Measurements from ENCODE around the gene SPDYE8.
"Not testable (repeated sequence)": the region's sequence is repeated elsewhere in the genome, so short reads cannot be mapped to it uniquely, and the experiment has no call there.

SPDYE8 gene, protein sequence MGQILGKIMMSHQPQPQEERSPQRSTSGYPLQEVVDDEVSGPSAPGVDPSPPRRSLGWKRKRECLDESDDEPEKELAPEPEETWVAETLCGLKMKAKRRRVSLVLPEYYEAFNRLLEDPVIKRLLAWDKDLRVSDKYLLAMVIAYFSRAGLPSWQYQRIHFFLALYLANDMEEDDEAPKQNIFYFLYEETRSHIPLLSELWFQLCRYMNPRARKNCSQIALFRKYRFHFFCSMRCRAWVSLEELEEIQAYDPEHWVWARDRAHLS

DNA sequence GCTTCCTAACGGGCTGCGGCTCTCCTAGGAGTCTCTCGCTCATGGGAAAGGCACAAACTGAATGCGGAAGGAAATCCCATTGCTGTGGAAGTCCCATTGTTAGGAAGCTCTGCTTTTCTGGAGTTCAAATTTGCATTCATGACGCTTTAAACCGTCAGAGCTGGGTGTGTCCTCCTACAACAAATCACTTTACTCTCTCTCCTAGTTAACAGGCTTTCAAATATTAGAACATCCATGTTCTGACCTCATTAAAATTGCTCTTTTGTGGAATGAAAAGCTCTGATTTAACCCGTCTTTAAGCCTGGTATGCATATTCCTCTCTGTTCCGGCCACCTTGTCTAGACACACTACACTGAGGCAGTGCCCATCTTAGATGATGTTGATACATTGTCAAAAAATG is at the start of gene SPDYE8:
Gene SPDYE8 (minus strand): TSS at position 101 of the 400 bp plus-strand sequence. CDS start 1,800 bp downstream, outside the sequence.
- DNase-seq (ENCODE audit: low read depth, low spot score), result not testable (repeated sequence)

DNA sequence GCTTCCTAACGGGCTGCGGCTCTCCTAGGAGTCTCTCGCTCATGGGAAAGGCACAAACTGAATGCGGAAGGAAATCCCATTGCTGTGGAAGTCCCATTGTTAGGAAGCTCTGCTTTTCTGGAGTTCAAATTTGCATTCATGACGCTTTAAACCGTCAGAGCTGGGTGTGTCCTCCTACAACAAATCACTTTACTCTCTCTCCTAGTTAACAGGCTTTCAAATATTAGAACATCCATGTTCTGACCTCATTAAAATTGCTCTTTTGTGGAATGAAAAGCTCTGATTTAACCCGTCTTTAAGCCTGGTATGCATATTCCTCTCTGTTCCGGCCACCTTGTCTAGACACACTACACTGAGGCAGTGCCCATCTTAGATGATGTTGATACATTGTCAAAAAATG is 28.2 kb upstream of the SPDYE8 start, which contains the start of gene SPDYE11:
Gene SPDYE11 (minus strand): TSS at position 101 of the 400 bp plus-strand sequence. CDS start 1,800 bp downstream, outside the sequence.
- not testable (repeated sequence) for DNase-seq (ENCODE audit: low read depth, low spot score)

DNA sequence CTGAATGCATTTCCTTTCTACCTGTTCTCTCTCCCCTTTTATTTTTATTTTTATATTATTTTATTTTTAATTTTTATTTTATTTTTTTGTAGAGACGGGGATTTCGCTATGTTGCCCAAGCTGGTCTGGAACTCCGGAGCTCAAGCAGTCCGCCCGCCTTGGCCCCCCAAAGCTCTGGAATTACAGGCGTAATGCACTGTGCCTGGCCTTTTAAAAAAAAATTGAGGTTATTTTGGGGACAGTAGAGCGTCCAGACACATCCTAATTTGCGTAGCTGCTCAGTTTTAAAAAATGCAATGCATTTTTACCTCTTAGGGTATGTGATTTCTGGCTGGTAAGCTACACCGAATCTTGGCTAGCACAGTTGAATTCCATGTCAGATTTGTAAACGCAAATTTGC is 23.1 kb downstream of the SPDYE8 start:
- not testable (repeated sequence) for DNase-seq (ENCODE audit: low read depth, low spot score)

DNA sequence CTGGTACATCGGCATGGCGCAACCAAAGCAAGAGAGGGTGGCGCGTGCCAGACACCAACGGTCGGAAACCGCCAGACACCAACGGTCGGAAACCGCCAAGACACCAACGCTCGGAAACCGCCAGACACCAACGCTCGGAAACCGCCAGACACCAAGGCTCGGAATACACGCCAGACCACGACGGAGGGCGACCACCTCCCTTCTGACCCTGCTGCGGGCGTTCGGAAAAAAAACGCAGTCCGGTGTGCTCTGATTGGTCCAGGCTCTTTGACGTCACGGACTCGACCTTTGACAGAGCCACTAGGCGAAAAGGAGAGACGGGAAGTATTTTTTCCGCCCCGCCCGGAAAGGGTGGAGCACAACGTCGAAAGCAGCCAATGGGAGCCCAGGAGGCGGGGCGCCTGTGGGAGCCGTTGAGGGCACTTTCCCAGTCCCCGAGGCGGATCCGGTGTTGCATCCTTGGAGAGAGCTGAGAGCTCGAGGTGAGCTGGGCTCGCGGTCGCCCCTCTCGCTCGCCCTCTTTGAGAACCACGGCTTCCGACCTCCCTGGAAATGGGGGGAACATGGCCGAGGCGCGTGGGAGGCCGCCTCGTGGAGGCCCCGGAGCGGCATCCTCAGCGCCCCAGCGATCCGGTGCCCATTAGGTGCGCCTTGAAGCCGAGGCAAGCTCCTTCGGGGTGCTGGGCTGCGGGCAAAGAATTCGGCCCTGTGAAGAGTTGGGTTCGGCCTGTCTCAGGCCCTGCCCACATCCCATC is 23.7 kb downstream of the SPDYE8 start:
- peak; percentile 80 for DNase-seq (ENCODE audit: low read depth, low spot score)

DNA sequence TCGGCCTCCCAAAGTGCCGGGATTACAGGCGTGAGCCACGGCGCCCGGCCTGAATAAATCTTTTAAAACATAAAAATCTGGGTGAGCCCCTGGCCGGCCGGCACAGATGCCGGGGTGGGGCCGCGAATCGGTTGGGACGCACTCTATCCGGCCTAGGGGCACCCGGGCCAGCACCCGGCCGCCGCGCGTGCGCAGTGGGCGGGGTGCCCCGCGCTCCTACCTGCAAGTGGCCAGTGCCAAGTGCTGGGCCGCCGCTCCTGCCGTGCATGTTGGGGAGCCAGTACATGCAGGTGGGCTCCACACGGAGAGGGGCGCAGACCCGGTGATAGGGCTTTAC is 24.2 kb downstream of the SPDYE8 start:
- peak; percentile 40 for DNase-seq (ENCODE audit: low read depth, low spot score)

DNA sequence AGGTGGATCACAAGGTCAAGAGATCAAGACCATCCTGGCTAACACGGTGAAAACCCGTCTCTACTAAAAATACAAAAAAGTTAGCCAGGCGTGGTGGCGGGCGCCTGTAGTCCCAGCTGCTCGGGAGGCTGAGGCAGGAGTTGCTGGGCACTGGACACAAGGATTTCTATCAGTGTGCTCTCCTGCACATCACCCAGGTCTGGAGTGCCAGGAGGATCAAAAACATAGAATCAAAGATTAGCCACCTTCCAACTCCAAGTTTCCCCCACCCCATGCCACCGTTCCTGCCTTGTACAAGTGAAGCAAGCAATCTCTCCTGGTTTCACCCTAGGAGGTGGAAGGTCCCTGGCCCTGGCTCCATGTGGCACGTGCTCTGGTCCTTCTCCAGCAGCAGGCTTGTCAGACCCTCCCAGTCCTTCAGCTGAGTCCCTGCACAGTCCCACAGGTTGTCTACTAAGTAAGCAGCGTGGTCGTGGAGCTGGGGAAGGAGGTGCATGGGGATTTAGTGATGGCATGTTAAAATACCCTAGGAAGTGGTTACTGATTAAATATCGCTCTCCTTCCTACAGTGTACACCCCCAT is 31.6 kb downstream of the SPDYE8 start:
- not testable (repeated sequence) for DNase-seq (ENCODE audit: low read depth, low spot score)

DNA sequence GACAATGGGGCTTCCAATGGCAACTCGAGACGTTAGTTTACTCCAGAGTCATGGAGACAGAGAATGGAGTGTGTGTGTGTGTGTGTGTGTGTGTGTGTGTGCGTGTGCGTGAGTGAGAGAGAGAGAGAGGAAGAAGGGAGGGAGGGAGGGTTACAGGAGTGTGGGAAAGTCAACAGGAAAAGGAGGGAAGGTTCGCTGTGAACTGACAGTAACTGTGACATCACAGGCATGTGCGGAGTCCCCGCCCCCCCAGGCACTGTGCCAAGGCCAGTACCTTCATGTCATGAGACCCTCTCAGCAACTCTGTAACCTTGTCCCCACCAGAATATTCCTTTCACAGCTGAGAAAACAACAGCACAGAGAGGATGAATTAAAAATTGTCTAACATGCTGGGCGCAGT is 32.1 kb downstream of the SPDYE8 start:
- DNase-seq (ENCODE audit: low read depth, low spot score), result not testable (repeated sequence)

DNA sequence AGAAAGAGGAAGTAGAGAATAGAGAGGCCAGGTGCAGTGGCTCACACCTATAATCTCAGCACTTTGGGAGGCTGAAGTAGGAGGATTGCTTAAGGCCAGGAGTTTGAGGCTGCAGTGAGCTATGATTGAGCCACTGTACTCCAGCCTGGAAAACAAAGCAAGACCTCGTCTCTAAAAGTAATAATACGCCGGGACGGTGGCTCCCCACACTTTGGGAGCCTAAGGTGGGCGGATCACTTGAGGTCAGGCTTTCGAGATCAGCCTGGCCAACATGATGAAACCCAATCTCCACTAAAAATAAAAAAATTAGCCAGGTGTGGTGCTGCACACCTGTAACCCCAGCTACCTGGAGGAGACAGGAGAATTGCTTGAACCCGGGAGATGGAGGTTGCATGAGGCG is 34.1 kb downstream of the SPDYE8 start:
- DNase-seq (ENCODE audit: low read depth, low spot score), result not testable (repeated sequence)

DNA sequence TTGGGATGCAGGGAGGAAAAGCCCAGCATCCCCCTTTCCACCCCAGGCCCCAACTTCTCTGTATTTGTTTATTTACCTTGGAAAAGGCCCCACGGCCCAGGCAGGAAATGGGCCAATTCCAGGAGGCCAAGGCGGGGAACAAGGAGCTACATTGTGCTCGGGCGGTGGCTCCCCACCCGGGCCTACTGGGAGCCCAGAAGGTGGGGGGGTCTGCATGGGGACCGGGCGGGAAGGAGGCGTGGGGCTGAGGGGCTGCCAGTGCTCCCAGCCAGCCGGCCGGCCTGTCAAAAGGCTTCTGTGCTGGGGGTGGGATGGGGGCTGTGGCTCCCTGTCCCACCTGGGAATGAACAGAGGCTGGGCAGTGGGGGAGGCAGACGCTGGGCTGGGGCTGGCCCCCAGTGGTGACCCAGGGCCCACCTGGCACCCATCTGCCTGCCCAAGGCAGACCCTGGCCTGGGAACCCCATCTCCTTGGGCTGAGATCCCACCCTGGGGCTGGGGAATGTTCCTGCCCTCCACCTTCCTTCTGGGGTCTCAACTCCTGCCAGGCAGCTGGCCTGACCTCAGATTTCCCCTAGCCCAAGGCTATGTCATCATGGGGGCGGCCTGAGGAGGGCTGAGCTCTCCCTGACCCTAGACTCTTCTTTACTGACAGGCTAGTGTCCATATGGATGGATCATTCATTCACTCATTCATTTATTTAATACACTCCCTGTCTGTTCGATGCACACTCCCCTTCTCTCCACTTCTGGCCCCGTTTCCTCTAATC is 39.2 kb downstream of the SPDYE8 start:
- not testable (repeated sequence) for DNase-seq (ENCODE audit: low read depth, low spot score)

DNA sequence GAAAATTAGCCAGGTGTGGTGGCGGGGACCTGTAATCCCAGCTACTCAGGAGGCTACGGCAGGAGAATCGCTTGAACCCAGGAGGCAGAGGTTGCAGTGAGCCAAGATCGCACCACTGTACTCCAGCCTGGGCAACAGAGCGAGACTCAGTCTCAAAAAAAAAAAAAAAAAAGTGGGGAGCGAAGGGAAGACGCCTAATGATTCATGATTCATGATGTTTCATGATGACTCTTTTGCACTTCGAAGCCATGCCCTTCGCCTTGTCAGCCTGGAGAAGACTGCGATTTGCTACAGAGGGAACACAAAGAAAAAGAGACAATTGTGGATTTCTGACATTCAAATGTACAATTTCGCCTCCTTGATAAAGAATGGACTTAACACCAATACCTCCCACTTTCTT is 47.5 kb downstream of the SPDYE8 start:
- not testable (repeated sequence) for DNase-seq (ENCODE audit: low read depth, low spot score)

DNA sequence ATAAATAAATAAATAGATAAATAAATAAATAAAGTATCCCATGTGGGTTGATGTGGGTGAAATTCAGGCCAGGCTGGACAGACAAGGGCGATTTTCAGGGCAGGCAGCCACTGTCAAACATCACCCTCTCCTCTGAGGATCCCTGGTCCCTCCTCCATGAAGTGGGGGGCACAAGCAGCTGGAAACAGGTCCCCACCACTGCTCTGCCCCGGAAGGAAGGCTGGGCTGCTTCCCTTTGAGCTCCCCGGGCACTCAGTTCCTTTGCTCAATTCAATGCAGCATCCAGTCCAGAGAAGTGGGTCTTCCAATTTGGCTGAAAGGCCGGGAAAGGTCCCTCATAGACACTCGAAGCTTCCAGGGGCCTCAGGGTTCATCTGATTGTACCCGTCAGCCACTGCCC is 49.2 kb downstream of the SPDYE8 start:
- not testable (repeated sequence) for DNase-seq (ENCODE audit: low read depth, low spot score)

DNA sequence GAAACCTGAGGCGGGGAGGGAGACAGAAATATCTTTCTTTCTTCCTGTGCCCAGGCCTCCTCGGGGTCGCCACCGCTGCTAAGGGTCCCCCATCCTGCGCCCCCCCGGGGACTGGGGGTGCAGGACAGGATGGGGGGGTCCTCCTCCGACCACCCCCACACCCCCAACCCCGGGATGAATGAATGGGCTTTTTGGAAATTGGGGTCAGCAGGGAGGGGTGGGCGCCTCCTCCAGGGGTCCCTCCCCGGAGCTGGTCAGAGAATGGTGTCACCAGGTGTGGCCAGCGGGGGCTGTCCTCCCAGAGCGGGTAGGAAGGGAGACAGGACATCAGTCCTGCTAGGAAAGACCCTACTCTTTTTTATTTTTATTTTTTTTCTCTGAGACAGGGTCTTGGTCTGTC is 53.1 kb downstream of the SPDYE8 start:
- not testable (repeated sequence) for DNase-seq (ENCODE audit: low read depth, low spot score)

DNA sequence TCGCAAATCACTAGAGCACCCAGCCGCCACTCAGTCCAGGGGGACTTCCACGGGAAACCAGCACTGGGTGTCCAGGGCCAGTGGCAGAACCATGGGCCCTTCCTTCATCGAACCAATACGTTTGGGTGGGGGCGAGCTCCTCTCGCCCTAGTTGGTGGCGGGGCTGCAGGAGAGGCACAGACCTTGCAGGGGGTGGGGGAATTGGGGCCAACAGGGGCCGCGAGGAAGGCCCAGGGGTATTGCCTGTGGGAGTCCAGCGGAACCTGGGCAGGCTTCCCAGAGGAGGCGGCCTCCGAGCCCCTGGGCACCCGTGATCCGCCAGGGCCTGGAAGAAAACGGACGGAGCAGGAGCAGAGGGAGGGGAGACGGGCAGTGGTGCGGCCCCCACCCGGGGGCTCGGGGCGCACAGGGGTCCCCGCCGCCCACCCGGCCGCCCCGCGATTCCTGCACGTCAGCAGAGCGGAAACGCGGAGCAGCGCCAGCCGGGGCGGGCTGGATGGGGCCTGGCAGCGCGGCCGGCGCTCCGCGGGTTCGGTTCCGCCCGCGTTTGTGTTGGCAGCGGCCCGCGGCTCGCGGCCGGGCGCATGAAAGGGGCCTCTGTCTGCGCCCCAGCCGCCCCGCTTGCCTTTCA is 53.8 kb downstream of the SPDYE8 start:
- not testable (repeated sequence) for DNase-seq (ENCODE audit: low read depth, low spot score)

DNA sequence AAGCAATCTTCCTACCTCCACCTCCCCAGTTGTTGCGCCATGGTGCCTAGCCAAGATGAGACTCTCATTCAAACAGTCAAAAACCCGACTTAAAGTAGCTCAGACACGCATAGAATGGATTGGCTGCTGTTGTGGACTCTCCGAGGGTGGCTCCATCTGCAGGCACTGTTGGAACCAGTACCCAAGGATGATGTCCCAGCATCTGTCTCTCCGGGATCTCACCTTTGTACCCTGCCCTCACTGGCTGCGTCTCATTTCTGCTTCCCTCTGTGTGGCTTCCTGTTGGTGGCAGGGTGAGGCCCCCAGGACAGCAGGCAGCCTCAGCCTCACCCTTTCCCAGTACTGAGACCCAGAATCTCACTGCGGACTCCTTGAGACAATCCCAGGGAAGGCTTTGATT is 54.8 kb downstream of the SPDYE8 start:
- DNase-seq (ENCODE audit: low read depth, low spot score), result not testable (repeated sequence)

DNA sequence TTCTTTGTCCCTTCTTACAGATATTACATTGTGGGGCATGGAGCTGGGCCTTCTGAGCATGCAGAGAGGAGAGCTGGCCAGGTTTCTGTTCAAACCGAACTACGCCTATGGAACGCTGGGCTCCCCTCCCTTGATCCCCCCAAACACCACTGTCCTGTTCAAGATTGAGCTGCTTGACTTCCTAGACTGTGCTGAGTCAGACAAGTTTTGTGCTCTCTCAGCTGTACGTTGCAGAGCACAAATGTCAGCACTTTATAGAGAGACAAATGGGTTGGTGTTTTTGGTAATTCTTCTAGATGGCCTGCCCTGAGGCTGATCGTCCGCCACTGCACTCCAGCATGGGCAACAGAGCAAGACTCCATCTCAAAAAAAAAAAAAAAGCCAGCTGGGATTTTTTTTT is 58.1 kb downstream of the SPDYE8 start:
- DNase-seq (ENCODE audit: low read depth, low spot score), result not testable (repeated sequence)

Measured in activated CD4-positive, CD25-positive, alpha-beta regulatory T cell treated with anti-CD3 and anti-CD28 coated beads, Interleukin-2, amount 50 U/mL, for 16 hours (primary cell).